Gastrocnemius medialis (tissue), 4 donors: ENCODE measurements around the gene PDE7B. TPM values are rescaled to one million over a fixed set of nuclear protein-coding genes. Genes with fewer than 3 reads are reported as not detected.
A peak's percentile ranks its signal among the peaks of the same experiment; 100 is the strongest.

Source experiments
- ATAC-seq, 2 donors: fragments of 150-250 bp; one replicate each; pipeline ENCODE4 v1.9.1; 2016
- DNase-seq, 2 donors: peaks; one replicate each; pipeline ENCODE4 v3.0.0-alpha.2; 2019
- H3K27ac ChIP-seq, 4 donors: fragments of 200-600 bp; sonication (generic); 1 replicate in 1 of 4; 2 replicates in 3 of 4; pipeline ENCODE4 v1.5.1; 2016 to 2018; ENCODE audit warnings: mild to moderate bottlenecking in 2 of 4, moderate library complexity in 1 of 4
- H3K27me3 ChIP-seq, 3 donors: fragments of 200-600 bp; sonication (generic) in 2 of 3; 1 replicate in 1 of 3; 2 replicates in 2 of 3; pipeline versions ENCODE4 v1.5.1 to v1.6.0; 2016 to 2019; ENCODE audit warnings: mild to moderate bottlenecking in 1 of 3, moderate library complexity in 1 of 3
- H3K36me3 ChIP-seq, 2 donors: fragments of 200-600 bp; sonication (generic) in 1 of 2; one replicate each; pipeline ENCODE4 v1.5.1; 2017 to 2018
- H3K4me1 ChIP-seq, 2 donors: fragments of 200-600 bp; sonication (generic) in 1 of 2; one replicate each; pipeline ENCODE4 v1.5.1; 2016 to 2017; ENCODE audit warnings: mild to moderate bottlenecking in 2 of 2
- H3K4me3 ChIP-seq, 4 donors: fragments of 200-600 bp; sonication (generic) in 3 of 4; 1 replicate in 1 of 4; 2 replicates in 3 of 4; pipeline ENCODE4 v1.5.1; 2016 to 2019; ENCODE audit warnings: mild to moderate bottlenecking in 2 of 4
- H3K9me3 ChIP-seq, 3 donors: fragments of 200-600 bp; sonication (generic) in 2 of 3; 1 replicate in 1 of 3; 2 replicates in 2 of 3; pipeline ENCODE4 v1.5.1; 2016 to 2019
- CTCF ChIP-seq, 5 experiments: fragments of 450-650 bp in 3 of 5; fragments of 200-600 bp in 2 of 5; sonication (generic) in 2 of 5; IDR thresholded peaks in 4 of 5; conservative IDR thresholded peaks in 1 of 5; 1 replicate in 4 of 5; 2 replicates in 1 of 5; pipeline ENCODE4 v1.5.1; 2016 to 2019; ENCODE audit warnings: antibody characterized with exemption in 5 of 5, mild to moderate bottlenecking in 3 of 5, moderate library complexity in 3 of 5
- POLR2A ChIP-seq, 2 donors: fragments of 450-650 bp; IDR thresholded peaks; one replicate each; pipeline ENCODE4 v1.6.1; 2017; ENCODE audit warnings: antibody characterized with exemption in 2 of 2, mild to moderate bottlenecking in 2 of 2, moderate library complexity in 2 of 2
- in situ Hi-C, 4 donors: fragments of 200-750 bp; cut with MboI; loops; one replicate each; pipeline versions ENCODE4 v1.15.0 to v1.8.0; 2017; ENCODE audit warnings: low sequenced_read_pairs in 4 of 4
- intact Hi-C: fragments of 100-400 bp; cut with DNase I; formaldehyde crosslinking; loops from one replicate; pipeline ENCODE4 v1.15.1; 2023; ENCODE audit warnings: low total_unique reads
- total RNA-seq, 4 donors: library from RNA; depleted of rRNA; stranded (reverse); fragments of >200 nt; gene quantifications; one replicate each; pipeline versions ENCODE4 v1.1.0 to v1.2.3, GENCODE V29; 2016

PDE7B gene
- total RNA-seq, 4 donors from 2014 or later, result 2.2 to 3.6 (median 2.7) TPM

- Histone ChIP-seq H3K27me3 (no peaks in the 10 kb centered on the region), H3K4me1 (no peaks in the 10 kb centered on the region), H3K4me3 (no peak overlapping the region), H3K9me3 (no peaks in the 10 kb centered on the region), H3K27ac (no peak overlapping the region), H3K36me3 (no peaks in the 10 kb centered on the region)
- in situ Hi-C loops (no loop called here), intact Hi-C loops (no loop called here)
- DNase-seq, result no peak
- no peak for ATAC-seq
- TF ChIP-seq POLR2A (IDR thresholded peaks at IDR 0.05), result no peak
- TF ChIP-seq CTCF (IDR thresholded peaks at IDR 0.05 in 4 of 5, conservative IDR thresholded peaks at IDR 0.05 in 1 of 5), result no peak
These were observed 174.2 kb downstream of the PDE7B start for GRCh38 chr6:136025736-136026135.

- Histone ChIP-seq H3K4me3 (no peak overlapping the region), H3K27ac (no peak overlapping the region), H3K27me3 (no peaks in the 10 kb centered on the region), H3K4me1 (peaks cover 10 to 14% of the 10 kb centered on the region in 2 donors), H3K36me3 (no peaks in the 10 kb centered on the region), H3K9me3 (no peaks in the 10 kb centered on the region)
- in situ Hi-C loops, result no loop called here
- ATAC-seq (no peak), DNase-seq (no peak)
- intact Hi-C loops, result no loop called here
- TF ChIP-seq POLR2A (IDR thresholded peaks at IDR 0.05), result no peak
- no peak for TF ChIP-seq CTCF (IDR thresholded peaks at IDR 0.05 in 4 of 5, conservative IDR thresholded peaks at IDR 0.05 in 1 of 5)
These were observed 178.6 kb downstream of the PDE7B start for GRCh38 chr6:136030131-136030530.

GRCh38 chr6:136031982-136032381 is 180.5 kb downstream of the PDE7B start:
- Histone ChIP-seq H3K27me3 (no peaks in the 10 kb centered on the region), H3K4me3 (no peak overlapping the region), H3K36me3 (no peaks in the 10 kb centered on the region), H3K9me3 (no peaks in the 10 kb centered on the region), H3K4me1 (peaks cover 10 to 30% of the 10 kb centered on the region in 2 donors), H3K27ac (no peak overlapping the region)
- peak in 1 of 5 experiments; percentile 33 for TF ChIP-seq CTCF (IDR thresholded peaks at IDR 0.05 in 4 of 5, conservative IDR thresholded peaks at IDR 0.05 in 1 of 5)
- no peak for TF ChIP-seq POLR2A (IDR thresholded peaks at IDR 0.05)
- ATAC-seq (no peak), DNase-seq (no peak)
- intact Hi-C loops, result loop anchor here (1.0 kb wide), 1 partner anchor 194 kb away; no protein-coding TSS in a partner anchor
- in situ Hi-C loops, result no loop called here

GRCh38 chr6:136033416-136033815 is 181.9 kb downstream of the PDE7B start:
- H3K9me3 ChIP-seq, result no peaks in the 10 kb centered on the region
- no peak overlapping the region for H3K27ac ChIP-seq
- no peaks in the 10 kb centered on the region for H3K36me3 ChIP-seq
- H3K4me1 ChIP-seq, result peaks cover 24 to 36% of the 10 kb centered on the region in 2 donors
- intact Hi-C loops (no loop called here), in situ Hi-C loops (no loop called here)
- no peaks in the 10 kb centered on the region for H3K27me3 ChIP-seq
- no peak for TF ChIP-seq POLR2A (IDR thresholded peaks at IDR 0.05)
- TF ChIP-seq CTCF (IDR thresholded peaks at IDR 0.05 in 4 of 5, conservative IDR thresholded peaks at IDR 0.05 in 1 of 5), result no peak
- no peak overlapping the region for H3K4me3 ChIP-seq
- no peak for ATAC-seq
- DNase-seq, result no peak

- H3K4me3 ChIP-seq, result no peak overlapping the region
- DNase-seq (no peak), ATAC-seq (no peak)
- no peaks in the 10 kb centered on the region for H3K36me3 ChIP-seq
- TF ChIP-seq POLR2A (IDR thresholded peaks at IDR 0.05) (no peak), CTCF (IDR thresholded peaks at IDR 0.05 in 4 of 5, conservative IDR thresholded peaks at IDR 0.05 in 1 of 5) (no peak)
- H3K27ac ChIP-seq, result peak overlapping the region; percentile 62 to 76 (median 69)
- no peaks in the 10 kb centered on the region for H3K9me3 ChIP-seq
- in situ Hi-C loops (no loop called here), intact Hi-C loops (no loop called here)
- H3K4me1 ChIP-seq, result peaks cover 24 to 36% of the 10 kb centered on the region in 2 donors
- H3K27me3 ChIP-seq, result no peaks in the 10 kb centered on the region
These were observed 182.9 kb downstream of the PDE7B start for GRCh38 chr6:136034422-136034821.
